Fibroblast of upper back skin (primary cell): Measurements from ENCODE around the gene BABAM2.

Experiments used
- DNase-seq: peaks from one replicate; pipeline ENCODE4 v3.0.0-alpha.2; 2013

The BABAM2 gene

DNA sequence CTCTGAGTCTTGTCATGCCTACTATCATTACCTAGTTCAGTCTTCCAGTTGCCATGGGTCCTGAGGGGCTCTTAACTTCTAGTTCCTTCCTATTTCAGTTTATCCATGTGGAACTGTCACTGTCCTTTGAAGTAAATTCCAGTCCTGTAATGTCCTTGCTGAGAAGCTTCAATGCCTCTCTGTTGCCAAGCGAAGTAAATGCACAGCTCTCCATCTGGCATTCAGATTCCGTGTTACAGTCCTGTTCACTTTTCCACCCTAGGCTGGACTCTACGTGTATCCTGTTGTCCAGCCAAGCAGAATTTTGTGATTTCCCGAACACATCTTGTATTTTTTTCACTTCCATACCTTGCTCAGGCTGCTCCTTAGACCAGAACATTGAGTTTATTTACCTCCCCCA lies 245.3 kb downstream of the BABAM2 start:
- no peak for DNase-seq

DNA sequence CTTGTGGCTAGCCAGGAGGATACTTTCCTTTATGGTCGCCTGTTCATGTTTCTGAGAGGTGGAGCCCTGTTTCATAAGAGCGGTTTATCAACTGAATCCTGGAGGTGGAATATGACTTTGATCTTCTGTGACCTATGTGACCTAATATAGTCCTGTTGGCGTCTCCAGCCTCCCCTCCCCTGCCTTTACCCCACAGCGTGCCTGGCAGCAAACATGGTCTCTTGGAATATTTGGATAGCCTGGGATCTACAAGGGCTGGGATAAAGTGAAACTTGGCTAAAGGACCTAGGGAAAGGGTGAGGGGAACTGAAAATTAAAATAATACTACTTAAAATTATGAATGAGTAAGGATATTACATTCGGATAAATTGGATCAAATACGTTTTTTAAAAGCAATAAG lies 246.0 kb downstream of the BABAM2 start:
- no peak for DNase-seq

DNA sequence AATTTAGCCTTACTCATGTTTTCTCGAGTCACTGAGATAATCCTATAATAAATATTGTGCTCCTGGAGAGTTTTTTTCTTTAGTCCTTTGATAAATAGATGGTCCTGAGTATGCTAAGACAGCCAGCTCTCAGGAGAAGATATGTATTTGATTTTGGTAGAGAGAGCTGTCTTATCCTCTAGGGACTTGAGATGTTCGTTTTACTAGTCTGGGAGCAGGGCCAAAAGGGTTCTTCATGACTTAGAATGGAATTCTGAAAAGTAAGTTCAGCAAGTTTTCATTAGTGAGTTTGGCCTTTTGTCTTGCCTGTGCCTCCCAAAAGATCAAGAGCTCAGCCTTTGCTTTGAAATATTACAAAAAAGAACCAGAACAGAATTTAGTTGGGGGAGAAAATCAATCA lies 246.7 kb downstream of the BABAM2 start:
- DNase-seq, result peak; percentile 98

DNA sequence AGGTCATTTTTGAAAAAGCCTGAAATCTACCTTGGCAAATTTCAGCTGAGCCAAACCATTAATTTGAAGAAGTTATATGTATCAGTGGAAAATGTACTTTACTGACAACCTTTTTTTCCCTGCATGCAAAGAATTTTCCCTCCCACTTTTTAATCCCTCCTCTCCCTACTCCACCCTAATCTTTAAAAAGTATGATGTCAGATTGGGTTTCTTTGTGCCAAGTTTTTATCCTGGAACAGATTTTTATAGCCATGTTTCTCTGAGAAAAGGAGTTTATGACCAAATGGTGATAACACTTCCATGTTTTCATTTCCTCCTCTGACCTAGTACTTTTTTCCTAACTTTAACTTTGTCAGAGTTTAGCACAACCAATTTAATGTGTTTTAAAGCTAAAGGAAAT lies 251.9 kb downstream of the BABAM2 start:
- DNase-seq, result peak; percentile 53

DNA sequence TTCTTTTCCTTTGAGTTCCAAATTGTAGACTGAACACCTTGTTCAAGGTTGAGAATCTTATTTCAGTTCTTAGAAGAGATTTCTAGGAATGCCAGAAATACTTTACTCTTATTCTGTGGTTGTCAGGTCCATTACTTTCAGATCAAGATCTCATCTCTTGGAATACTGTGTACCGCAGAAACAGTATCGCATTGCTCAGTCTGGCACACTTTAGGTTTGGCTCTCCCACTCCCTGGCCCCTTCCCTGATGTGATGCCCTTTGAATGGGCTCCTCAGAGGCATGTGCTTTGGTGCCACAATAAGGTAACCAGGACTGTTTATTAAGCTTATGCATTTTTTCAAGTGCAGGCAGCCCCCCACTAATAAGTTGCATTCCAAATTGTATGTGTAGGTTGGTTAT lies 257.5 kb downstream of the BABAM2 start:
- DNase-seq, result no peak

DNA sequence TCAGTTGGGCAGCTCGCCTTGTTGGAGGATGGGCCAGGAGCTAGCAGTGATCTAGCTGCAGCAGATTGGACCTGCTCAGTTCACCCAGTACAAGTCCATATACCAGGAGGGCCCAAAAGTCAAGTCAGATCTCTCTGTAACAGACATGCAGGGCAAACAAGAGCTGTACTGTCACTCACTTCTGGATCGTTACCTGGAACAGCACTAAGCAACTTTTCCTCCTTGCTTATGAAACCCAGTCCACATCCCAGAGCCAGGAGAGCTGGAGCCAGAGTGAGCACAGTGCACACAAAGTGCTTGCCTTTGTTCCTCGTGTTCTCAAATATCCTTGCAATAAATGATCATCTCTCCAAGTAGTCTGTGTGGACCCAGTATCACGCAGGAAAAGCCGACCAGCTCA lies 258.0 kb downstream of the BABAM2 start:
- no peak for DNase-seq

DNA sequence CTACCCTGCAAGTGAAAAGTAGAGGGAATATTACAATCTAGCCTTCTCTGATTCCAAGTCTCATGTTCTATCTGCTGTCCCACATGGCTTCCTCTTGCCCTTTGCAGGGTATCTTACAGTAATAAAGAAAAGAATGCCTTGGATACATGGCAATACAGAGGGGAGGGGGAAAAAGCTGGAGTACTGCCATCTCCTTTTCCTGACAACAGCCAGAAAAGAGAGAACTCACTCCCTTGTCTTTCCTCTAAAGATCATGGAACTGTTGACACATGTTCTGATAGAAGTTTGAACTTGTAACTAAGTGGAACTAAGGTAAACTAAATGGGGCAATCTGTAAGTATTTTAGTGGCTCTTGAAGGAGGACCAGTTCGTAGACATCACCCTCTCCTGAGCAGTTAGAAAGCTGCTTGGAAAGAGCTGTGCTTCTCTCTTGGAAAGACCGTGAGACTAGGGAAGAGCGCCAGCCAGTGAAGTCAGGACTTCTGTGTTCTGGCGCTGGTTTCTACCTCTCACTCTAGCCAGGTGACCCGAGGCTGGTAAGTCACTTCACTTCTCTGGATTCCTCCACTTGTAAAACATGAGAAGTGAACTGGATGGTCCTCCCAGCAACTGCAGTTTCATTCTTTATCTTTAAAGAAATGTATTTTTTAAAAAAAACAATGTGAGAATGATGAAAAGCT lies 259.8 kb downstream of the BABAM2 start:
- no peak for DNase-seq

DNA sequence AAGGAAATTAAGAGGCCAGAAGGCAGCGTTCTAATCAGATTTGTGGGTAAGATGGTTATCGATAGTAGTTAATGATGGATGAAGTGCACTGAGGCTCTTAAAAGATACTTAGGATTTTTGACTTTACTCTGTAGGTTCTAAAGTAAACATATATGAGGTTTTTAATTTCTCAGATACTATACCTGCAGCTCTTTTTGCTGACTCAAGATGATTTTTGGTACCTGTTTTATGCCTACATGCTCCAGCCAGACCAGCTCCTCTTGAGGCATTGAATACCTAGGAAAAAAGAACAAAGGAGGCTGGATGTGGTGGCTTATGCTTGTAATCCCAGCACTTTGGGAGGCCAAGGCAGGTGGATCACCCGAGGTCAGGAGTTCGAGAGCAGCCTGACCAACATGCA lies 260.5 kb downstream of the BABAM2 start:
- no peak for DNase-seq

DNA sequence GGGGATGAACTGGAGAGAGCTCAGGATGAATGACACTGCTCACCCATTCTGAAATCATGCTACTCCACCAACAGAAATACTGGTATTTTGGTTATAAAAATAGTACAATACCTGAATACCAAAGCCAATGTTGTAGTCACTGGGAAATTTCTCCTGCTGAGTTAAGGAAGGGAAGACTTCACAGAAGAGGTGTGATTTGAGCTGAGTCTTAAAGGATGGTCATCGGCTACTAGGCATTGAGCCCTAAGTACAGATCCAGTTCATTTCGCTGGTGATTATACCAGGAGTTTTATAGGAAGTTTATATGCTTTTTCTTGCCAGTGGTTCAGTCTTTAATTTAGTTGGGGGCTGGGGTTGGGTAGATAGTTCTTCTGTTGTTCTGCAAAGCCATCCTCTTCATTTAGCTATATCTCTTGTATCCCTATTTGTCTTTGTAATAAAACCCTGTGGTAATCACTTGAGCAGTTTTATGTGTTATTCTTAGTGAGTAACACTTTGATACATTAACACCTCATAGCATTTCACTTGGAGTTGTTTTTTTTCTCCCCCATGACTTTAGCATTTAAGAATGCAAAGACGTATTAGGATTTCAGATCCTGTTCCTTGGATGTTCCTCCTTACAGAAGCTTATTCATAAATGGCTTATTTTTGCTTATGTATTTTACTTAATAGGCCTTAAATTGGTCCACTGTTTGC lies 262.2 kb downstream of the BABAM2 start:
- peak; percentile 53 for DNase-seq

DNA sequence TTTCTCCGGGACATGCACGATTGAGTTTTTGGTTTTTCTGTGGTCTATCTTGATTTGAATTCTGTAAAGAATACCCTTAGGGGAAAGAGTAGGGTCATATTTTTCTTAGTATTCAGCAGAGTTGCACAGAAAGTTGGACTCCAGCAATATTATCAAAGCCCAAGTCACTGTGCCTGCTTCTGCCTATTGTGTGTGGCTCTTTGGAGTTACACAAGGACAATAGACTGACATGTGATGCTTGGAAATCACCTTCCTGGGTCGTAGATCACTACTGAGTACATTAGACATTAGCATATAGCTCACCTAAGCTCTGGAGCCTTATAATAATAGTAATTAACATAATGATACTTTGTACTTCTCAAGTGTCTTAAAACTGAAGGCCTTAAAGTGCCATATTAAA lies 263.3 kb downstream of the BABAM2 start:
- DNase-seq, result no peak

DNA sequence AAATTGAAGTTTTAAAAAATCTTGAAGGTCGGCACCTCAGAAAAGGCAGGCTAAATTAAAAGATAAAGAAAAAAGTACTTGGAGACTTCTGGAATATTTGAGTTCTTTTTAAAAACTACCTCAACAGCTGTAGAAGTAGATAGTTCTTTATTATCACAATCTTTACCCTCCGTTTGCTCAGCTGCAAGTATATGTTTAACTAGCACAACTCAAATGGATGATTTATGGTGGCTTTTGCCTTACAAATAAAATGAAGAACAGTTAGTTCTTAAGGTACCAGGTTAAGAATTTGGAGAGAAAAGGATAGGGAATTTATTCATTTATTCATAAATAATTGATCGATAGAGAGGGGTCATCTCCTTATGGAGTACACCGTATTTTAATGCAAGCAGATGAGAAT lies 264.6 kb downstream of the BABAM2 start:
- no peak for DNase-seq

DNA sequence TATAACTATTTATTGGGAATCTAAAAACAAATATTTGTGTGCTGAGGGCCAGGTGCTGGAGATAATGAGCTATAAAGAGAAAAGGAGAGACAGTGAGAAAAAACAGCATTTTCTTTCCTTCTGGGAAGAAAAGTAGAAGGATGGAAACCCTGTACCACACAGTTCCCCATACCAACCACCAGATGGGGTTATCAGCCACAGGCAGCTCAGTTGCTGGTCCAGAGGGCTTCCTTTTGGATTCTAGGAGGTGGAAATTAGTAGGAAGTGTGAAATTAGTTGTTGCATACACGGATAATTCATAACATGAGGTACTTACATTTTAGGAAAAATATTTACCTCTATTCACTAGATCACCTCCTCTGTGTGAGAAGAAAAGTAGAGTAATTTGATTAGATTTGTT lies 265.1 kb downstream of the BABAM2 start:
- no peak for DNase-seq

DNA sequence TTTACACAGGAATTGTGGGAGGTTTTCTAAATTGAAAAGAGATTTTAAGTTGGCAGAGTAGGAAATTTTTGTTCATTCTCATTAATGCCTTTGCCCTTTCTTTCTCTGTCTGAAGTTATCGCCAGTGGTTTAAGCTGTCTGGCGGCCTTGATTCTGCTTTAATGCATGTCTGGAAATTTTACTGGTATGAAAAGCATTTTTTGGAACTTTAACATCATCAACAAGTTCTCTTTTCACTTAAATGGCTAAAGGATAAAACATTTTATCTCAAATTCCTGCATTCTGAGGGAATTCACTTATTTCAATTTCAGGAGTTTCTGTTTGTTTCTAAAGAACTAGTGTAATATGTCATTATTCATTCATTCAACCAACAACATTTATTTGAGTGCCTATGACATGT lies 268.3 kb downstream of the BABAM2 start:
- DNase-seq, result no peak

DNA sequence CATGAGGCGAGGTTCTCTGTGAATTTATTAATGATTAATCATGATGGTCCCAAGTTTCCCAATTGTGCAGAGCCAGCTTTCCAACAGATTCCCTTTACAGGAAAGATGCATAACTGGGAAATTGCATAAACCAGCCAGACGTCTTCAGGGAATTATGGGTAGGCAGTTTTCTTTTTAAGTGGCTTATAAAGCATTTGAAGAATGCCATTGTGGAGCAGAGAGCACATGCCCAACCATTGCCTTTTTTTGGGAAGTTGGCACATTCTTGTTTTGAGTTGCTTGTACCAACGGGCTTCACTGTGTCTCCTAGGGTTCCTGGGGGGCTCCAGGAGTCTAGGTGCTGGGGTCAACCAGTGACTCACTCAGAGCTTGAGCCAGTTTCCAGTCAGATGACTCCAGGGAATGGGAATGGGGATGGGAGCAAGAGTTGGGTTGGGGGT lies 270.5 kb downstream of the BABAM2 start:
- DNase-seq, result peak; percentile 98

DNA sequence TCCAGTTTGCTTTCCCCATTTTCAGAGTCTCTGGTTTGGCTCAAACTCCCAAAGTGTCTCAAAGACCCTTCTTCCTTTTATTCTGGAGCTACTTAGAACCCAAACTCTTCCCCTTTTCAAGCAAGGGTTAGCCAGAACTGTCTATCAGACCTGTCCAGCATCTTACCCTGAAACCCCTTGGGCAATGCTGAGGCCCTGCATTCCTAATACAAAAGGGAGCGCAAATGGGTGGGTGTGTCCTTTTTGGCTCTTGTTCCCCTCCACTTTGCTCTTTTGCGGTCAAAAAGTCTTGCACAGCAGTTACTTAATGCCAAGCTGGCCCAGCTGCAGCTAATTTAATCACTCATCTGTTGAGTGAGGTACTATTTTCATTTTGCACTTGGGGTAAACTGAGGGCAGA lies 270.9 kb downstream of the BABAM2 start:
- peak; percentile 83 for DNase-seq

DNA sequence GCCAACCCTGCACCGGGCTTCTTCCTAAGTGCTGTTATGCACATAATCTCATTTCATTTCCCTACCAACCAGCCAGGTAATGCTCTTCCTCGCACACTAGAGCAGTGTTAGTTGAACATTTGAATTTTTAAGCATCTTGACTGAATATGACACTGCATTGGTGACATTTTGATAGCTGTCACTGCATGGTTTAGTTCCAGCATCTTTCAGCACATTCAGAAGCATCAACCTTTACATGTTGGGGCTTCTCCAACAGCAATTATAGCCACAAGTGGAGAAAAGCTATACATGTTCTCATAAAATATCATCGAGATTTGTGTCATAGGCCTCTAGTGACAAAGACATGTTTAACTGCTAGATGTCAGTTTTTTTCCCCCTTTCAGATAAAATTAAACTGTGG lies 272.0 kb downstream of the BABAM2 start:
- DNase-seq, result no peak

DNA sequence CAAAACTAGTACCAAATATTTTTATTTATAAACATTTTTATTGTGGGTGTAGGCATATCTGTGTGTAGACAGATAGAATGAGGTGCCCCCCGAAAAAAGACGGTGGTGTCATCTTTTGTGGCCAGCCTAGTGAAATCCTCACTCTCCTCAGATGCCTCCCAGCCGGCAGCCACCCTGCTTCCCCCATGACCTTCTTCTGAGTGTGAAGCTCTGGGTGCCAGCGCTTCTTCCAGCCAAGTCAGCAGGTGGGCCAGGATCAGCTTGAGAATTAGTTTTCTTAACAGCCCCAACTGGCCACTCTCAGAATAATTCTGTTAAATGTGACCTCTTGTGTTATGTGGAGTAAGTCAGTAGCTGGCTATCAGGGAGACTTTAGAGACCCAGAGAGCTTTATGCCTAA lies 272.5 kb downstream of the BABAM2 start:
- DNase-seq, result no peak

DNA sequence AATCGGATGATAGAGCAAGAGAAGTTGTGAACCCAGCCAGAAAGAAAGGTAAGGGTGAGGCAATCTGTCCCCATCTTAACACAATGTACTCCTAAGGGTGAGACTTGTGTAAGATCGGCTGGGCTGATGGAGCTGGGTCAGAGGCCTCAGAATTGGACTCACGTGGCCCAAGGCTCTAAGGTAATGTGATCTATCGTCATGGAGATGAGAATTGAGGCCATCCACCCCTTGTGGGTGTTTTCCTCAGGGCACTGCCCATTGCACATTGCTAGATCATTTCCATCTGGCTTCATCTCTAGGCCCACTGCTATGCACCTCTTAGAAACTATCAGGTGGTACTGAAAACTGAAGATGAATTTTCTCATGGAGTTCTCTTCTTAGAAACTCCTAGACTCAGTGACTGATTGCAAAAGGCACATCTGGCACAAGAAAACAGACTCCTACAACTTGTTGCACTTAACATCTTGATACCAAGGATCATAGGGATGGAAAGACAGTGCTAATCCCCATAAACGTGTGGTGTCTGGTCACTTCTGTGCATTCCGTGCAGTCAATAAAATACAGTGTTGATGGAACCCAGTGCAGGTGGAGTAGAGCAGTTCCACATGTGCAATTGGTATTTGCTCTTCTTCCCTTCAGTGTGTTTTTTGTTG lies 273.2 kb downstream of the BABAM2 start:
- no peak for DNase-seq

DNA sequence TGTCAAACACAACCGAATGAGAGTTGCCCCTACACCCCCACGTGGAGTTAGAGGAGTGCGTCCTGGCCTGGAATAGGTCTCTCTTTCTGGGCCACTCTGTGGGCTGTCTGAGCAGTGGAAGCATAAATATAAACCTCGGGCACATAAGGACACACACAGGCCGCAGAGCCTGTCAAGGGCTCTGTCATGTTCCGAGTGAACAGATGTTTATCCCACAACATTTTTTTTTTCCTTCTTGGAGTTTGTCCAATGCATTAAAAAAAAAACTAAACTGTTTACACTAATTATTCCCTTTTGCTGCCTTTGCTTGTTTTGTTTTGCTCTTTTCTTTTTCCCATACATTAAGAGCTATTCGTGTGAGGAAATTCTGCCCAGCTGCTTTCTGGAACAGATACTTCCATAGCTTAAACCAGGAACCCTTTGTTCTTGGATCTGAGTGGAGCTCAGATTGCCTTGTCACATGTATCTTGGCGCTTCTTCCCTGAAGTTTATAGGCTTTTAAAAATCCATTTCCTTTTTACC lies 273.8 kb downstream of the BABAM2 start:
- peak; percentile 48 for DNase-seq

DNA sequence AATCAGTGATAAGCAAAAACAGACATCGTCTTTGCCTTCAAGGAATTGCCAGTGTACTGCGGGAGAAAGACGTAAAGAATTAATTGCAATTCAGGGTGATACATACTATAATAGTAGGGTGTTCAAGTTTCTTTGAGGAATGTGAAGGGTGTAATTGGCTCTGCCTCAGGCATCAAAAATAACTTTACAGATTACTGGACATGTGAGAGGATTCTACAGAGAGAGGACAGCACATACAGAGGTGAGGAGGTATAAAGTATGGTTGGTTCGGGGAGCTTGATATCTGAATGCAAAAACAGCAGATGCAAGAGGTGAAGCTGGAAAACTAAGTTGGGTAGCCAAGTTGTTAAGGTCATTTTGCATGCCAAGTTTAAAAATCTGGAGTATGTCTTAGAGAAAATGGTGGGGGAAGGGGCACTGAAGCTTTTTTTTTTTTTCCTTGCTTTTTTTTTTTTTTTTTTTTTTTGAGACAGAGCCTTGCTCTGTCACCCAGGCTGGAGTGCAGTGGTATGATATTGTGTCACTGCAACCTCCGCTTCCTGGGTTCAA lies 274.6 kb downstream of the BABAM2 start:
- DNase-seq, result no peak

DNA sequence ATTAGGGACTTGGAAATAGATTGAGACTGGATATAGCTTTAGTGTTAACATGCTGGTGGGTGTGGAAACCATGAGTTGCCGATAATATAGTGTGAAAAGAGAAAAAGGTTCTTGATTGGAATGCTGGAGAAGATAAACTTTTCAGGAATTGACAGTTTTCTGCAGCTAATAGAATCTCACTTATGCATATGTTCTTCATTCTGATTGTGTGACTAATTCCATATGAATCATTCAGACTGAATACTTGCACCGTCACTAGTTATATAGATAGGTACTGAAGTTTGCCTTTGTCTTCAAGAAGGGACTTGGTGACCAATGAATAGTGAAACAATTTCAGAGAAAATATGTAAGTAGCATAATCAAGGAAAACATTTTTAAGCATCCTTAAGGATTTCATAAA lies 276.4 kb downstream of the BABAM2 start:
- DNase-seq, result peak; percentile 87

DNA sequence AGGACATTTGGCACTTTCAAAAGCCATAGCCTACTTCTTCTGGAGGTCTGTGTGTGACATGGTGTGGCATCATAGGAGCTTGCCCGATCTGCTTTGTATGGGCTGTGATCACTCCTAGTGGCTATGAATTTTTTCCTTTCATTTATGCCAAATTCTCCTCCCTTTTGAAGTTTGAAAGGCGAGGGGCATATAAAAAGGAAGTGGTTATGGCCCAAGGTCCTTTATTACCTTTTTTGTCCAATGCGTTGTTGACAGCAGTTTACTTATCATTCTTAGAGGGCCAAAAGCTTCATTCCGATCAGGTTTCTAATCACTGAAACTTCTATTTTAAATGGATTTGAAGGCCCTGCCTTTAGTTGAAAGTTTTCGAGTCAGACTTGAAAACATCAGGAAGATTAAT lies 277.8 kb downstream of the BABAM2 start:
- DNase-seq, result peak; percentile 25

DNA sequence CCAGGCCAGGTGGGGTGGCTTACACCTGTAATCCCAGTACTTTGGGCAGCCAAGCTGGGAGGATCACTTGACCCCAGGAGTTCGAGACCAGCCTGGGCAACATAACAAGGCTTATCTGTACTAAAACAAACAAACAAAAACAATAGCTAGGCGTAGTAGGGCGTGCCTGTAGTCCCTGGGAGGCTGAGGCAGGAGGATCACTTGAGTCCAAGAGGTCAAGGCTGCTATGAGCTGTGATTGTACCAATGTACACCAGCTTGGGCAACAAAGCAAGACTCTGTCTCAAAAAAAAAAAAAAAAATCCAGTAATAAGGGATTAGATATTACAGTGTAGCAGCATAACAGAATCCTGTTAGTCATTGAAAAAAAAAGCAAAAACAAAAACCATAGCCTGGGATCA lies 279.0 kb downstream of the BABAM2 start:
- DNase-seq, result no peak
